ENCODE data around the gene CACFD1.
A peak's percentile ranks its signal among the peaks of the same experiment; 100 is the strongest.

The CACFD1 gene

DNA sequence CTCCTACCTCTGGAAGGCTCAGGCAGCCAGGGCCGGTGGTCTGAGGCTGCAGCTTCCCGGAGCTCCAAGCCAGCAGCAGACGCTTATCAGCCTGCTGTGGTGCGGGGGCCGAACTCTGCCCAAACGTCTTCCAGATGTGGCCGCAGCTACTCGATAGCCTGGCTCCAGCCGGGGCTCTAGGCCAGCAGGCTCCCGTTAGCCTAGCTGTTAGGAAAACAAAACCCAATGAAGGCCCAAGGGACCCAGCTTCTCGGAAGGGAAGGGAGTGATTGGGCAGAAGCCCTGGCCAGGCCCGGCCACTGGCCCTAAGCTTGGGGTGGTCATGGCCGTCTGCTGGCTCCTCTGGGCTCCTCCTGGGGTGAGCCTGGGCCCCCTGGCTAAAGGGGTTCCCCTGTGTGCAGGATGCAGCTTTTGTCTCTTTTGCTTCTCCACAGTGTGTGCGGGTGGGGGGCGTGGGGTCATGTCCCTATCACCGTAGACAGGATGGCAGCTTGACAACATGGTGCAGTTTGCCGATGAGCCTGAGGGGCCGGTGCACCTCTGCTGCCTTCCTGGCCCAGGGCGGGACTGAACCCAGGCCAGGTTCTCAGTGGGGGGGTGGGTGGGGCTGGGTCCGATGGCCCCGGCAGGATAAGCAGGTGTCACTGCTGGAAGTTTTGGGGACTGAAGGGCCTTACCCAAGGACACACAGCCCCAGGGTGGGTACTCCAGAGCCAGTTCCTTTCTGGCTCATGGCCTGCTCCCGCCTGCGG lies 46.3 kb downstream of the CACFD1 start:
- DNase-seq, result no peak

GRCh38 chr9:133506653-133507038 lies 46.9 kb downstream of the CACFD1 start:
- no peak for DNase-seq

DNA sequence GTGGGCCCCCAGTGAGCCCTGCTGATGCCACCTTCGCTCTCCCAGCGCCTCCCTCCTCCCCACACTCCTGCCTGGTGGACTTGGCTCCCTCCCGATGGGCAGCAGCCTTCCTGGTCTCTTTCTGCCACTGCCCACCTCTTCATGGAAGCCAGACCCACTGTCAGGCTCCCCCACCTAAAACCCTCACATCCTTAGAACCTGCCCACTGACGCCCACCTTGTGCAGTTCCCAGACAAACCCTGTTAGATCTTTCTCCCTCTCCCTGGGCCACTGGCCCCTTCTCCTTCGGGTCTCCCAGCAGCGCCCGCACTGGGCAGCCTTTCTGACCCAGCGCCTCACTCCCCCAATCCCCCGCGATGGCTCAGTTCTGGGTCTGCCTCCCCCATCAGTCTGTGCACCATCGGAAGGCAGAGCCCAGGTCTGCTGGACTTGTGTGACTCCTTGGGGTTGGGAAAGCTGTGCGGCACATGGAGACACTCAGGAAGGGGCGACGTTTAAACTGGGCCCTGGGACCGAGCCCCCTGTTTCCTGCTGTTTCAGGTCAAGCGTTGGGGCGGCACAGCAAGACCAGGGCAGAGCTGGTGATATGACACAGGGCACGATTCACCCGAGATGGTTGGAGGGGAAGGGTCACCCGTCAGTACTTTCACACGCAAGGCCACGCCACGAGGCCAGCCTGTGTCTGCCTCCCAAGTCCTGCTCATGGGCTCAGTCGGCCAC lies 47.6 kb downstream of the CACFD1 start:
- DNase-seq, result no peak

GRCh38 chr9:133508046-133508445 lies 48.3 kb downstream of the CACFD1 start:
- DNase-seq, result no peak

DNA sequence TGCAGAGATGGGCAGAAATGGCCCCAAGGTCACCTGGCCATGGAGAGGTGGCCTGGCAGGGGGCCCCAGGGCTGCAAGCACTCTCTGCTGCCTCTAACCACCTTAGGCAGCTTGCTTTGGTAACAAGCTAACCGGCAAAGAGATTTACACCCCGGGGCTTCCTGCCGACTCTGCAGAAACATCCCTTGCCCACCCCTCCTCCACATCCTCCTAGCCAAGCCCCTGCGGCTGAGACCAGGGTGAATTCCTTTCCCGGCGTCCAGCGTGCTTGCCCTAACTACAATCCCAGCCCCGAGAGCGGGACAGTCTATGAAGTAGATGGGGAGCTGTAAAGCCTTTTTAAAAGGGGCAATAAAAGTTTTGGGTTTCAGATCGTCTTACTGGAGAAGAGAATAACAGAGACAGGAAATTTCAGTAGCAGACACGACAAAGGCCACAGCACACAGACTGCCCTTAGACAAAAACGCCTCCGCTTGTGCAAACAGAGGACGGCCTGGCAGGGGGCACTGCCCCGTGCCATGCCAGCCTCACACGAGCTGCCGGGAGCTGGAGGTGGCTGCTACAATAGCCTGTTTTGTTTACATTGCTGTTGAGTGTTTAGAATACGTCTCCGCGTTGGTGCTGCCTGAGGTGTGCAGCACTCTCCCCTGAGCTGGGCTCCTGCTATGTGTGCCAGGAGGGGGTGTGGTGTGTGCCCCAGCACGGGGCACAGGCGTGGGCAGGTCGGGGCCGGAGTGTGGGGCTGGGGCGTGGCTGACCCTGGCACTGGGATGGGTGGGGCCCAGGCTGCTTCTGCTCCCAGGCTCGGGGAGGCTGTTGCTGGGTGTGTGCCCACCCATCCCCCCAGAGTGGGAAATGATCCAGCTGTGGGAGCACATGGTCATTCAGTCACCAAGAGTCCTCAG lies 49.7 kb downstream of the CACFD1 start:
- DNase-seq, result peak; percentile 74

GRCh38 chr9:133510926-133511505 lies 51.2 kb downstream of the CACFD1 start:
- DNase-seq, result no peak

GRCh38 chr9:133511607-133512006 lies 51.8 kb downstream of the CACFD1 start:
- DNase-seq, result no peak

- no peak for DNase-seq
Measured at GRCh38 chr9:133512253-133513213, 52.8 kb downstream of the CACFD1 start.

GRCh38 chr9:133513214-133514100 lies 53.7 kb downstream of the CACFD1 start:
- no peak for DNase-seq

DNA sequence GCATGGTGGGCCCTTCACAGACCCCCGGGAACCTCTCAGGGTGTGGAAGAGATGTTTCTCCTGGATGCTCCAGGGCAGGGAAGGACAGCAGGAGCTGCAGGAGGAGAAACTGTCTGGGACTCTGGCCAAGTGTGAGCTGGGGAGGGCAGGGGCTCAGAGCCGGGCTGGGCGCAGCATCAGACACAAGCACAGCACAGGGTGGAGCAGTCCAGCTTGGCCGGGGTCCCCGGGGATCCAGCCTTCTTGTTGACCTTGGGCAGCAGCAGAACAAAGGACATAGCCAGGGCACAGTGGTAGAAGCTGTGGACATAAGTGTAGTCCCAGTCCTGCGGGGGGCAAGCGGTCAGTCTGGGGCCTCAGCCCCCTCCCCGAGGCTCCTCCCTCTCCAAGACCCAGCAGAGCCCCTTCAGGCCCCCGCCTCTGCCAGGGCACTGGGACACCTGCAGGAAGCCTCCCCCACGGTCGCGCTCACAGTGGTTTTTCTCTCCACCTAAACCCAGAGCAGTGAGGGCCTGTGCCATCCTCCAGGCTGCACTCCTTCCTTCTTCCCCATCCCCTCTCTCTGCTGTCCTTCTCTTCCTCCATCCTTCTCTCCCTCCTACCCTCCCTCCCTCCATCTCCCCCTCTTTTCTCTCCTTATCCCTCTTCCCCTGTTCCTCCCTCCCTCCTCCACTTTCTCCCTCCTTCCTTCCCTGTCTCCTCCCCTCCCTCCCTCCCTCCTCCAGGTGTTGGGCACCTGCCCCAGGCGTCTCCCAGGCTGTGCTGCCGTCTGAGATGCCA lies 54.9 kb downstream of the CACFD1 start:
- no peak for DNase-seq

GRCh38 chr9:133515240-133515610 lies 55.4 kb downstream of the CACFD1 start:
- DNase-seq, result no peak

- no peak for DNase-seq
Measured at GRCh38 chr9:133515615-133516255, 56.0 kb downstream of the CACFD1 start.

DNA sequence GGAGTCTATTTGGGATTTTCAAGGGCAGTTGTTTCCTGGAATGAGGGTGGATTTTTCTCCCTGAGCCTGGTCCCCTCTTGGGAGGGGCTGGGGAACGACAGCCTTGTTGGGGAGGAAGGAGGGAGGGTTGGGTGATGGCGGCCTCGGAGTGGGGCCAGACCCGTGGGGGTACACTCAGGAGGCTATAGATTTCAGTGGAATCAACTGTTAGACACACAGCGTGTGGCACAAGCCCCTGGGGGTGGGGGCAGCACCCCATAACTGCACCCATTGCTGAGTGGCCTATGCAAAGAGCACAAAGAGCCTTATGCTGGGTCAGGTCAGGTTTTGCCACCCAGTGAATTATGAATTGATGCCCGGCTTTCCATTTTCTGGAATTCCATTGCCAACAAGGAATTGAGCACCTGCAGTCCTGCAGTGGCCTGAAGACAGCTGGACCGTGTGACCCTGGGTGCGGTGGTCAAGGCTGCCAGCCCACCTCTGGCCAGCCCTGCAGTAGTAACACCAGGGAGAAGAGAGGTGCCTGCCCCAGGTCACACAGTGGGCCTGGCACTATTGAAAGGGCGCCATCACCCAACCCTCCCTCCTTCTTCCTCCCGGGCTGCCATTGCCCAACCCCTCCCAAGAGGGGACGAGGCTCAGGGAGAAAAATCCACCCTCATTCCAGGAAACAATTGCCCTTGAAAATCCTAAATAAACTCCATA lies 56.6 kb downstream of the CACFD1 start:
- DNase-seq, result no peak

GRCh38 chr9:133516961-133517350 lies 57.2 kb downstream of the CACFD1 start:
- DNase-seq, result no peak

- no peak for DNase-seq
Measured at GRCh38 chr9:133517711-133518110, 57.9 kb downstream of the CACFD1 start.

- no peak for DNase-seq
Measured at GRCh38 chr9:133518200-133518599, 58.4 kb downstream of the CACFD1 start.

- no peak for DNase-seq
Measured at GRCh38 chr9:133518706-133519449, 59.1 kb downstream of the CACFD1 start.

GRCh38 chr9:133519693-133520092 lies 59.9 kb downstream of the CACFD1 start:
- DNase-seq, result no peak
